Prostate gland (tissue), 2 donors: ENCODE data around the gene CYB561D2. TPM values are rescaled to one million over a fixed set of nuclear protein-coding genes. Genes with fewer than 3 reads are reported as not detected.

Experiments used
- DNase-seq: peaks from one replicate; pipeline ENCODE4 v3.0.0-alpha.2; 2019; ENCODE audit warnings: low spot score
- H3K27ac ChIP-seq, 2 donors: fragments of 200-600 bp; sonication (generic); 2 replicates each; pipeline ENCODE4 v1.5.1; 2017 to 2019
- H3K27me3 ChIP-seq: fragments of 200-600 bp; sonication (generic); replicated peaks from 2 replicates; pipeline ENCODE4 v1.5.1; 2019; ENCODE audit not compliant: insufficient read depth
- H3K36me3 ChIP-seq, 2 donors: fragments of 200-600 bp; sonication (generic); 1 replicate in 1 of 2; 2 replicates in 1 of 2; pipeline versions ENCODE4 v1.5.1 to v1.8.1; 2017 to 2019
- H3K4me1 ChIP-seq: fragments of 200-600 bp; sonication (generic); replicated peaks from 2 replicates; pipeline ENCODE4 v1.5.1; 2019
- H3K4me3 ChIP-seq, 2 donors: fragments of 200-600 bp; sonication (generic); 2 replicates each; pipeline ENCODE4 v1.5.1; 2017 to 2019
- H3K9me3 ChIP-seq: fragments of 200-600 bp; sonication (generic); 2 replicates; pipeline ENCODE4 v1.5.1; 2017
- CTCF ChIP-seq, 4 experiments: fragments of 200-600 bp in 2 of 4; fragments of 450-650 bp in 2 of 4; sonication (generic) in 2 of 4; IDR thresholded peaks; 1 replicate in 3 of 4; 2 replicates in 1 of 4; pipeline ENCODE4 v1.5.1; 2016 to 2019; ENCODE audit warnings: antibody characterized with exemption in 4 of 4, mild to moderate bottlenecking in 2 of 4, moderate library complexity in 2 of 4
- POLR2A ChIP-seq: fragments of 450-650 bp; IDR thresholded peaks from one replicate; pipeline ENCODE4 v1.6.1; 2016; ENCODE audit warnings: antibody characterized with exemption, mild to moderate bottlenecking
- POLR2AphosphoS5 ChIP-seq: sonication (generic); formaldehyde crosslinking; IDR thresholded peaks from one replicate; pipeline ENCODE4 v1.6.1; 2017; ENCODE audit warnings: antibody characterized with exemption
- WGBS: methylation state at CpG from one replicate; pipeline ENCODE4 v1.1.5; 2018; 5-methylcytosine and 5-hydroxymethylcytosine counted together
- intact Hi-C: fragments of 100-400 bp; cut with DNase I; formaldehyde crosslinking; loops from one replicate; pipeline ENCODE4 v1.14.2; 2022
- total RNA-seq, 2 donors: library from RNA; depleted of rRNA; stranded (reverse); fragments of >200 nt; gene quantifications; one replicate each; pipeline ENCODE4 v1.1.0, GENCODE V29; 2016

CYB561D2 gene
- total RNA-seq, 2 donors from 2014 or later, result 33.2 to 39.9 TPM

DNA sequence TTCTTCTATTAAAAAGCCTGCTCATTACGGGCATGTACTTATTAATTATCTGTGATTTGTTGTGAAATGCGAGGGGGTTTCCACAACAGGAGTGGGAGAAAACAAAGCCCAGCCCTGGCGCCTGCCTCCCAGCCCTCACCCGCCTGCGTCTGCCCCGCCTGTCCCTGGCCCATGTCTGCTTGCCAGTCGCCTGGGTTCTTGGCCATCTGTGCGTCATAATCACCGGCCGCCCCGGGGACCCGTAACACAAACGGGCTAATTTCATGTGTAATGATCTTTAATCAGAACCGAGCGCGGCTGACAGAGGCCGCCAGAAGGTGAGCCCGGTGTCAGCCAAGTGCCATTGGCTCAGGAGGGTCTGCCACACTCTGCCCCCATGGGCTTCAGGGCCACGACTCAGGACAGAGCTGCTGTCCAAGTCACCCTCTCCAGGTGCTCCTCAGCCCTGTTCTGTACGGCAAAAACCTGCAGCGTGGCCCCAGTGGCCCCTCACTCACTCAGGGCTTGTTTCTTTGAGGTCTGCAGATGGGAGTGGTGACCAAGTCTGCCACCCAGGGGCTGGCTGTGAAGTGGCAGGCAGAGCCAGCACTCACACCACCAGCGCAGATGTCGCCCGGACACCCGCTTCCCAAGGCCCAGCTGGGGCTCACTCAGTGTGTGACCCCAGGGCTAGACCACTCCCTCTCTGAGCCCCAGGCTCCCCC is 37.5 kb downstream of the CYB561D2 start:
- Histone ChIP-seq H3K4me1 (no peaks in the 10 kb centered on the region), H3K36me3 (no peaks in the 10 kb centered on the region), H3K27ac (no peak overlapping the region), H3K9me3 (no peaks in the 10 kb centered on the region), H3K27me3 (no peaks in the 10 kb centered on the region), H3K4me3 (no peak overlapping the region)
- no peak for DNase-seq
- WGBS, result 78% methylated on average over 23 of the region's 25 CpGs
- intact Hi-C loops, result no loop called here
- TF ChIP-seq POLR2A, result no peak
- TF ChIP-seq CTCF (IDR thresholded peaks at IDR 0.05), result peak in 1 of 4 experiments; percentile 11

DNA sequence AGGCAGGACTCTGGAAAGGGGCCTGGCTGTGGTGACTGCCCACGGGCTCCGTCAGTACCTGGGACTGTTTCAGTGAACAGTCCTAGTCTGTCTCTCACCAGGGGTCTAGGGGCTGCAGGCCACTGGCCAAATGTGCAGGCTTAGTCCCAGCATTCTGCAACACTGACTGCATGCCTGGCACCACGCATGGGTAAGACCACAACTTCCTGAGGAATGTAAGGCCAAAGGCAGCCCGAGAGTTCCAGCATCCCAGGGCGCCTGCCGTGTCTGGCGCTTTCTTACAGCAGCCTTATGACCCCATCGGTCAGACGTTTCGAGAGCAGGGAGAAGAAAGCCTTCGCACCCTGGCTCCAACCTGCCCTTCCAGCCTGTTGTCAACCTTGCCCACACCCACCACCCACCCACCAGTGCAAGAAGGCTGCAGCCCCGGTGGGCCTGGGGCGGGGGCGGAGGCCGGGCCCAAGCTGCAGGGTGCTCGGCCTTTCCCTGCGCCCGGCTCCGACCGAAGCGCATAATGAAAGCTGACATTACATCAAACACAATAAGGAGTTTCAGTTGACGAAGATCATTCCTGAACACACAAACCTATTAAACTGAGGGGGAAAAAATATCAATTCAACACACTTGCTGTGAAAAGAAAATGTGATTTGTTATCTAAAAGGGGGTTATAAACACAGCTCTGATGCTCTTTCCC is 38.2 kb downstream of the CYB561D2 start:
- WGBS, result 87% methylated on average over 22 of the region's 22 CpGs
- no peaks in the 10 kb centered on the region for H3K4me1 ChIP-seq
- H3K27ac ChIP-seq, result no peak overlapping the region
- H3K36me3 ChIP-seq, result no peaks in the 10 kb centered on the region
- no peak for DNase-seq
- intact Hi-C loops, result no loop called here
- TF ChIP-seq POLR2AphosphoS5, result no peak
- no peak for TF ChIP-seq POLR2A
- H3K4me3 ChIP-seq, result no peak overlapping the region
- no peaks in the 10 kb centered on the region for H3K9me3 ChIP-seq
- H3K27me3 ChIP-seq, result no peaks in the 10 kb centered on the region

DNA sequence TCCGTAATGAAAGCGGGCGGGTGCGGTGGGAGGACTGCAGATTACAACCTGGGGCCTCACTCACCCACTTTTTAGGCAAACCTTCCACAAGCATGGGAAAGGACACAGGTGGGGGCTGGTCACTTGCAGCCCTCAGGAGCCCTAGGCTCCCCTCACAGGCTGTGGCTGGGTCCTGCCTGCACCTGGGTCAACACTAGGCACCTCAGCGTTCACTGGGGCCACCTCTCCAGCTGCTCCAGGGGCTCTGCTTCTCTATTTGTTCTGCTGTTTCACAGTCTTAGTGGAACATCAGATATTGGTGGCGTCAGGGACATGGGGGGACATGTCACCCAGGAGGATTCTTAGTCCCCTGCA is 38.7 kb downstream of the CYB561D2 start:
- intact Hi-C loops, result no loop called here
- no peaks in the 10 kb centered on the region for H3K9me3 ChIP-seq

DNA sequence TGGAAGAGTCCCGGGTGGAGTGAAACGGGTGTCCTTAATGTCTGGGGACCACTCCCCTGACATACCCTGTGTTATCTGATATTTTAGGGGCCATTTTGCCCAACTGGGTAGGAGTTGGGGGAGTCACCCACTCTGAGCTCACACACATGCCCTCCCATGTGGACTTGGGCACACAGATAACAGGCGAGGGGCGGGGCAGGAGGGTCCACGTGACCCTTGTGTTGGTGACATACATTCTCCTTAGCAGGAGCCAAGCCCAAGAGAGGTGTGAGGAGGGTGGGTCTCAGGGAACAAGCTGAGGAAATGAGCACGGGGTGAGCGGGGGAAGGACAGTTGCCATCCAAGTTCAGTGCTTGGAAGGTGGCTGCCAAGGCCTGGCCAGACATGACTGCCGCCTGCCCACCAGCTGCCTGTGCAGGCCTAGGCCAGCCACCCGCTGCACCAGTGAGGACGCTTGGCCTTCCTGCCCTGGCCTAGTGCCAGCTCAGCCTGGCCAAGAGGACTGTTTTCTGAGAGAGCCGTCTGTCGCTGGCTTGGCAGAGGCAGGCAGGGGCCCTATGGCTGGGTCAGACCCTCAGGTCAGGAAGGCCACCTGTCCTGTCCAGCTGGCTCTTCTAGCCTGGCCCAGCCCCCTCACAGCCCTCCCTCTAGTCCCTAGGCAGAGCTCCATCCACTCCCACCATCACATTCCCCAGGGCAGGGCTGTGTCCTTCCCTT is 40.0 kb downstream of the CYB561D2 start:
- intact Hi-C loops, result no loop called here
- peak; percentile 24 for TF ChIP-seq POLR2AphosphoS5
- TF ChIP-seq POLR2A, result no peak
- DNase-seq, result peak; percentile 44
- H3K9me3 ChIP-seq, result no peaks in the 10 kb centered on the region
- no peaks in the 10 kb centered on the region for H3K36me3 ChIP-seq
- no peaks in the 10 kb centered on the region for H3K27me3 ChIP-seq
- WGBS, result 52% methylated on average over 12 of the region's 12 CpGs
- H3K4me1 ChIP-seq, result no peaks in the 10 kb centered on the region
- no peak overlapping the region for H3K27ac ChIP-seq
- no peak overlapping the region for H3K4me3 ChIP-seq

More for the DNA sequence above, 38.7 kb downstream of the CYB561D2 start:
- Histone ChIP-seq H3K4me1 (no peaks in the 10 kb centered on the region), H3K36me3 (no peaks in the 10 kb centered on the region), H3K27ac (no peak overlapping the region), H3K27me3 (no peaks in the 10 kb centered on the region), H3K4me3 (no peak overlapping the region)
- no peak for DNase-seq
- WGBS, result 93% methylated on average over 6 of the region's 6 CpGs
- TF ChIP-seq CTCF (IDR thresholded peaks at IDR 0.05) (no peak), POLR2AphosphoS5 (no peak), POLR2A (no peak)

GRCh38 chr3:50392101-50392715 is 41.5 kb downstream of the CYB561D2 start:
- intact Hi-C loops, result no loop called here
- no peak overlapping the region for H3K27ac ChIP-seq
- DNase-seq, result no peak

More at GRCh38 chr3:50392101-50392715, 41.5 kb downstream of the CYB561D2 start:
- TF ChIP-seq POLR2A (no peak), POLR2AphosphoS5 (no peak), CTCF (IDR thresholded peaks at IDR 0.05) (no peak)
- no peaks in the 10 kb centered on the region for H3K27me3 ChIP-seq
- no peak overlapping the region for H3K4me3 ChIP-seq
- no peaks in the 10 kb centered on the region for H3K36me3 ChIP-seq
- WGBS, result 57% methylated on average over 5 of the region's 5 CpGs
- H3K9me3 ChIP-seq, result no peaks in the 10 kb centered on the region
- H3K4me1 ChIP-seq, result no peaks in the 10 kb centered on the region
